LoVo (cell line): ENCODE measurements around the gene FAT3.
A peak's percentile ranks its signal among the peaks of the same experiment; 100 is the strongest.

Experiments used
- DNase-seq: peaks from one replicate; pipeline ENCODE4 v3.0.0-alpha.2; 2016; ENCODE audit warnings: low spot score

Gene FAT3

DNA sequence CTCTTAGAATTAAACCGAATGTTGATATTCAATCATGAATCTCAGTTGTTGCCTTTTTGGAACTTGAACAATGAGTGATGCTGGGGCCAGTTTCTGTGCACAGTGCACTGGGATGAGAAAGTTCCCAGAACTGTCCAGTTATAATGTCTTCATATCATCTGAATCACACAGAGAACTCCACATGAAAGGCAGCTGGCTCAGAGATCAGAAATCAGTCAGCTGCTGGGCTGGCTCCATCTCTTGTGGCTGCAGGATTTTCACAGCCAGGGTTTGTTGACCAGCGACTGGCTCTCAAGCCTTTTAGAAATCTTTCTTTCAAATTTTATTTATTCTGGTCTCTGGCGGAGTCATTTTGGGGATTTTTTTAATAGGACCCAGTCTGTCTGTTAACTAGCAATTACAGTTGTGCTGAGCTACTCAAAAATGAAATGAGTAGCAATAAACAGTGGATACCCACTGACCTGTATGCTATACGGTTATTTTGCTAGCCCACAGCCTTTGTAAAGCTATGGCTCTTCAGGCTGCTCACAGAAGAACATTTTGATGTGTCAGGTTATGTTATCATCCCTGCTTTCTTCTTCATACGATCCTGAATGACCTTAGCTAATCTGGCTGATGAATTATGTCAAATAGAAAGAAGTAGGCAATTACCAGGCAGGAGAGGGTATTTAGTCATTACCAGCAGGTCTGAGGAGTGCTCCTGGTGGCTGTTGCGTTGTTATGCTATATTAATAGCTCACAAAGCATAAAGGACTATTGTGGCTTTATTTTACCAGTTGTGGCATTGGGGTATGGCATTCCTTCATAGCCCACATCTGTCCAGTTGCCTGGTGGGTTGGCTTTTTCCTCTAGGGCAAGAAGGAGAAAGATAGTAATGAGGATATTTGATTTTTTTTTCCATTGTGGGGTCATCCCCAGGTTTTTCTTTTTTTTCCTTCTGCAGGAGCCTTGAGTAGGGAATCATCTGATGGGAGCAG lies 3.6 kb downstream of the FAT3 start:
- DNase-seq, result no peak

DNA sequence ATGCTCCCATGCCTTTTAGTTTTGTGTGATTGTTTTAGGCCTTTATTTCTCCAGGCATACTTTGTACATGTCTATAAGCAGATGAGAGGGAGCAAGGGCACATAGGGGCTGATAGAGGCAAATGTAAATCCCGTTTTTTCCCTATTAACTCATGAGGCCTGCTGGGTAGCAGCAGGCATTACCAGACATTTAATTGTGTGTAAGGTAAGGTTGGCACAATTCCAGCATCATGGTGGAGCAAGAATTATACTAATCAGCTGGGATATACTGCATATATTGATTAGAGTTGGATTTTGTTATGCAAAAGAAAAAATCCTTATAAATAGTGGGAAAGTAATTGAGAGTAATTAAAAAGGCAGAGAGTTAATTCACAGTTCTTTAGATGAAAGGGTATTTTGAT lies 12.2 kb downstream of the FAT3 start:
- no peak for DNase-seq

DNA sequence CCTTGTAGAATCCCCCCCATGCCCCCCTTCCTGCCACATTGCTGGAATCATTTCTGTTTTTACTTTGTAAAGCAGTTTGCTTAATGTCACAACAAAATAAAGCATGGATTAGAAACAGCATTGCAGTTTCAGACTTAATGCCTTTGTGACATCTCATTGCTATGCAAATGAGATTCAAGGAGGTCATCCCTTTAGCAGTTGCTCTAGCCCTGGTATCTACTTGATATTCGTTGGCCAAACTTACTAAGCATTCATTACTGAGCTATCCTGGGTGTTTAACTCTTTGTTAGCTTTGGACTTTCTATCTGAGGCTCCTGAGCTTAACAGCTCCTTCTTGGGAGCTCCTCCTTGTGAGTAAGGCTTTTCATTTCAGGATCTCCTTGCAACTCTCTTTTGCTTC lies 16.3 kb downstream of the FAT3 start:
- no peak for DNase-seq

DNA sequence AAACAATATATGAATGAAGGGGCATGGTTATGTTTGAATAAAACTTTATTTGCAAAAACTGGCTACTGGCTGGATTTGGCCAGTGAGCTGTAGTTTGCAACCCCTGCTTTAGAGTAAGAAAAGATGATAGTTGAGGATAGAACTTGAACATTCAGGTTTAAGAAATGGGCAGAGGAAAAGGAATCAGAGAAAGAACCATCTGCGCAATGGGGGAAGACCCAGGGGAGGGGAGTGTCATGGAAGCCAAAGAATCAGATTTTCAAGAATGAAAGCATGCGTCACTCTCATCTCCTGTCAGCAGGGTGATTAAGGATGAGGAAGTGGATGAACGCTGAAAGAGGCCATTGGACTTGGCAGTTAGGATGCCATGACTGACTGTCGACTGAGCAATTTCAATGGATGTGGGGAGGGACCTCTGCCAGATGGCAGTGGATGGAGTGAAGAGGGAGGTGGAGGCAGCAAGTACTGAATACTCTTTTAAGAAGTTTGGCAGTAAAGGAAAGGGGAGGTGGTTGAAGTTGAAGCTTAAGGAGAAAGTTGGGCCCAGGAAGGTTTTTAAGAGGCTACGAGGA lies 21.2 kb downstream of the FAT3 start:
- DNase-seq, result no peak

DNA sequence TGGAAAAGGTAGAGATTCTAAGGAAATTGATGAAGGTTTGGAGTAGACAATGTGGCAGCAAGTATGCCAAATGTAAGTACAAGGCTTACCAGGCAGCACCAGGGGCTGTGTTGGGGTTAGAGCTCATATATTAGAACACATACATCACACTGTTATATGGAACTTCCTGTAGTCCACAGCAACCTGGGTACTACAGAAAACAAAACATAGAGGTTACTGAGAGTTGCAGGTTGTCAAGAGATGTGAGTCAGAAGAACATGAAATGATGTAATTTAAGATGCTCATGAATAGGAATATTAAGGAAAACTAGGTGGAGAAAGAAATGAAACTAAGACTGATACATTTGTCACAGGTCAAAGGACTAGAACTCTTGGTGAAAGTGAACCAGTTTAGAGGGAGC lies 22.0 kb downstream of the FAT3 start:
- no peak for DNase-seq

DNA sequence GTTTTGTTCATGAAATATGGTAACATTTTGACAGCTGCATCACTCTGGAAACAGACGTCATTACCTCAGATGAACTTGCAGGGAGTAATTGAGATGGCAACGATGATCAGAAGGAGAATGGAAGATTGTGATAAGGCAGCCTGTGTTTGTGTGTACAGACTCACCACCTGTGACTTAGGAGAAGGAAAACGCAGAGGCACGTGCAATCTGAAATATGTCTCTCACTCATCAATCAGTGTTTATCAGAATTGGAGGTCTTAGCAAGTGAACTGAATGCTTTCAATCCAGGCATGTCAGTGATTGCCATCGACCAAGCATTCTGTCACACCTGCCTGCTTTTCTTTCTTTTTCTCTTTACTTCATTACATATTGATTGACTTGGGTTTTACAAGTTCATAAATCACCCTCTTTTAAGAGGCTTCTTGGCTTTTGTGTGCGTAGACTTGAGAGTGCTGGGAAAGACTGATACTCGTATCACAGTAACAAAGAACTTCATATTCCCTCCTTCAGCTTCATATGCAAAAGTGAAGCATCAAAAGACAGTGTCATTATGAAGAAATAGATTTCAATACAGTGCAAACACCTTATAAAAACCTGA lies 24.6 kb downstream of the FAT3 start:
- DNase-seq, result no peak

DNA sequence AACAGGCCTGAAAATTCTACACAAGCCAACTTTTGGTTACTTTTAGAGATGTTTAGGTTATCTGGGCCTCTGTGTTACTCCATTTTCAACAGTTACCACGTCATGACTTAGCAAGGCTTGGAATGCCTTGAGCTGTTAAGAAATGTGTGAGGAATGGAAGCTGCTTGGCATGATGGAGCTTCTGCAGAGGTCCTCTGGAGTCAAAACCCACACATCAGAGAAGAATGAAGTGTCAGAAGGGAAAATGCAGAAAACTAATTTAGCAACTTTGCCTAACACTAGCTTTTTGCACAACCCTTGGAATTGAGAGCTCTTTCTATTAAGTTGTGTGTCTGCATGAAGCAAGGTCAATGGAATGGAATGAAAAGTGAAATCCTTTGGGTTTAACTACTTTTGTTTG lies 27.4 kb downstream of the FAT3 start:
- no peak for DNase-seq

DNA sequence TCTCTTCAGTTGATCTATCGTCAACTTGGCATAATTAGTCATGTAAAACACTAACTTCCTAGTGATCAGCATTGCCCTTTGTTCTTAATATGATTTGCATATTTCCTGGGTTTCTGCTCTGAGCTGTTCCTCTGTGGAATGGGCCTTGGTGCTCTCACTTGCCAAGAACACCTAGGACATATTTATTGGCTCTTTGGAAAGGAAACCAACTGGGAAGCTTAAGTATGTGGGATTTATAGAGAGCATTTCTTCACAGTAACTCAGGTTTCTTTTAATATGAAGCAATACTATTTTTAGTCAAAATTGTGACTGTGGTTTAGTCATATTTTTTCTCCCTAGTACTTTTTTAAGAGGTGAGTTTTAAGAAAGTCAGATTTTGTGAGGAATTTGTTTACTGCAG lies 28.8 kb downstream of the FAT3 start:
- DNase-seq, result no peak

DNA sequence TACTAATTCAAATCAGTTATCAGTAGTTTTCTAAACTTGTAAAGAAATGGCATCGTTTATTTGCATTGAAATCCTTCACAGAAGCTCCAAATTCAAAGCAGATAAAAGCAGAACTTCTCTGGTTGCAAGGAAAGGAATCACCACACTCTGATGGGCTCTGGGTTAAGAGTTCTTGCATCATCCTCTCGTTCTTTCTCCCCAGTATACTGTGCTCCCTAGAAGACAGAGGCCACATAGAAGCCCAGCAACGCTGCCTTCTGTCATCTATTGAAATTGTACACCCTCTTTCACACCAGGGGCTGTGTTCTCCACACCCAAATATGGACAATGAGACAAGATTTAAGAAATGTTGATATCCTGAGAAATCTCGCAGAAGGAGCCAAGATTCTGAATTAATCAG lies 29.3 kb downstream of the FAT3 start:
- DNase-seq, result no peak

DNA sequence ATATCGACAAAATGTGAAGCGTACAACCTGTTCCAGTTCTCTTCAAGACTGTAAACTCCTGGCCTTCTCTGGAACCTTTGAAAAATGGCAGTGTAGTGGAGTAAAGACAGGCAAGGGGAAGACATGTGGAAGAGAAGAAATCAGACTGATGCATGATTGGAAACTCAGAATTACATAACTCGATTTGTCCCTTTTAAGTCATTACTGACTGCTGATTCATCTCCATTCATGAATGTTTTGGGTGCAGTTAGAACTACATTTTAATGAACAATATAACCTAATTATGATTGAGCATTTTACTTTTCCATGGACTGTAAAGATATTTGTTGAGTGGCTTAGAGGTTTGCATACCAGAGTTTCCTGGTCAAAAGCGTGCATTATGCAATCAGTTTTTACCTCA lies 32.9 kb downstream of the FAT3 start:
- DNase-seq, result no peak

DNA sequence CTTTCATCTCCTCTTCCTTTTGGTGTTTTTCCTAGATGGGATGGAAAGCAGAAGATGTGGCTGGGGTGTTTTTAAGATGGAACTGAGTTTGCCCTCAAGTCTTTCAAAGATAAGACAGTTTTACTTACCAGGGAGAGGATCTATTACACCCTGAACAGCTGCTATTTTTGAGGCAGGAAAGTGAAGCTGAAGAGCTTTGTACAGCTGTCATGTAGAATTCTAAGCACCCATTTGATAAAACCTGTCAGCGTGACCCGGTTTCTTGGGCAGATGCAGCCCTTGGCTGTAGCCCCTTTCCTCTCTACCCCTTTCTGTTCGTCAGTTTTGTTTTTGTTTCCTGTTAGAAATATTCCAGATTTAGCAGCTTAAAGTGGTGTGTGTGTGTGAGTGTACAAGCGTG lies 35.2 kb downstream of the FAT3 start:
- no peak for DNase-seq

DNA sequence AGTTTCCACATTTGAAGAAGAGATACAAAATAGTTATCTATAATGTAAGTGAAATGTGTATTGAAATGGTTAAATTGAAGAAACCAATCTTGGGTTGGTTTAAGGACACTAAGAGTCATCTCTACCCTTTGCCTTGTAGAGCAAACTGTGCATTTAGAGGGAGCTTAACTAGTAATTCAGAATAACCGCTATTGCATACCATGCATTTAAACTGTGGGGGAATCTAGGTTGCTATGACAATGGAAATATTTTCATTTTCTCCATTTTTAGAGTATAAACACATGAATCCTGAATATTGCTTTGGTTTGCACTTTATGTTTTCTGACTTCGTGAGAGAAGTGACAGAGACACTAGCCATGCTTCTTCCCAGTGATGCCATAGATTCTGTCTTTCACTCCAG lies 39.7 kb downstream of the FAT3 start:
- no peak for DNase-seq

DNA sequence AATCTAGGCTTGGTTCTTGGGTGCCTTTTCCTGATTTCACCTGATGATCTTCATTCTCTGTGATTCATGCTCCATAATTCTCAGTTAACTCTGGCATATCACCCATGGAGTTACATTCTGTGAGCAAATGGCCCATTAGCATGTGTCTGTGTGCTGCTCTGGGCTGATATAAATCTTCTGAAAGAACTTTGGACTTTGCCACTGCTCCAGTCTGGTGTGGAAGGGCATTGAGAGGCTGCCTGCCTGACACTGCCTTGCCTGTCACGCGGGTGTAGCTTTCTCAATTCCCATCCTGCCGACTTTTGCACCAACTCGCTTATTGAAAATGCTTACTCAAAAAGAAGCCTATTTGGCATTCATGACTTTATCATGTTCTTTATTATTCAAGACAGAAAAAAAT lies 42.2 kb downstream of the FAT3 start:
- no peak for DNase-seq

DNA sequence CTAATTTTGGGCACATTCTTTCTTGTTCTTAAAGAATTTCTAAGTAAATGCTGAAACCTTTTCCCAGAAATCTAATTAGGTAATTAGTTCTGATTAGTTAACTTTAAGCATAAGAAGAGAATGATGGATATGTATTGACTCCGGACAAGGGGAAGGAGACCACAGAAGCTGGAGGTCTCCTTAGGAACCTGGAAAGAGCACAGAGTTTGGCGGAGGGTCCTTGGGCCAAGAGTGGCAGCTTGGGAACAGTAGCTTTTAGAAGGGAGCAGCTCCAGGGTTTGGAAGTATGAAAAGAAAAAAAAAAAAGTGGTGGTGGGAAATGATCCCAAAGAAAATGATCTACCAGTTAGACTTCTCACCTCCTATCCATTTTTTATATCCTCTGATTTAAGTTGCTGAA lies 42.7 kb downstream of the FAT3 start:
- no peak for DNase-seq

DNA sequence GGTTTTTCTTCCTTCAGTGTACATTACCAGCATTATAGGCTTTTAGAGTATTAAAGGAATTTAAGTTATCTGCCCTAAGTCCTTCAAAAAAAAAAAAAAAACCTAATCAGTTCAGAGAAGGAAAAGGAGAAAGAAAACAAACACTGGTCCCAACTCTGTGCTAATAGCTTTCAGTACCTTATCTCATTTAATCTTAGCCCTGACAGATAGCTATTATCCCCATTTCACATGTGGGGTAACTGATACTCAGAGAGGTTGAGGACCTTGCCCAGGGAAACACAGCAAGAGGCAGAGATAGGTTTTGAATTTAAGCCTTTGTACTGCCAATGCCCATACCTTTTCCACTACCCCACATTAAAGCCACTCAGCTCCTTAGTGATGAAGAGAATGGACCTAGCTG lies 43.4 kb downstream of the FAT3 start:
- DNase-seq, result no peak

DNA sequence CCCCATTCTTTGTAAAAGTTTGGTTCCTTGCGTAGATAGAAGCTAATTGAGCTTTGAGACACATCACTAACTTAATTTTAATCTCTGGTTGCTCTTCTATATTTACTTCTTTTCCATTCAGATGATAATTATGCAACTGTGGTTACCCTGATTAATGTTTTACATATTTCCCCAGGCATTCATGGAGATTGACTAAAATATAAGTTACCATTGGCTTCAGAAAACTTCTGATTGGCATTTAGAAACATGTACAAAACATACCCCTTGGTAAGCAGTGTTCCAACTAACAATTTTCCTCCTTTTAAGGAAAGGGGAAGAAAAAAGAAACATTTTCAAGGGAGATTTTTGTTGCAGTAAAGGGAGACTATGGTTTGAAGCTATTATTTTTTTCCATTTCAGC lies 43.9 kb downstream of the FAT3 start:
- DNase-seq, result no peak

DNA sequence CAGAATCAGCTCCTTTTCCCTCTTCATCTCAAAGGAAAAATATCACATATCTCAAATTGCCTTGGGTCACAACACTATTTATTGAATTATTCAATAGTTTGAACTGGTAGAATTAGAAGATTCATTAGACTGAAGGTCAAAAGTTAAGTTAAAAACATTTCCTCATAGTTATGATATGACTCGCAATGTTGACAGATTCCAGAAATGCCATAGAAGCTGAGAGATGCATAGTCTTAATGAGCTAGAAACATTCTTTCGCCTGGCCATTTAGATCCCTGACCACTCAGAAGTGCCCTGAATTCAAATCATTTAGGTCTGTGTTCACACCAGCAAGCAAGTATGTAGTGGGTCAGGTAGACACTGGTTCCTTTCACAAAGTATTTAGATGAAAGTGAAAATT lies 44.4 kb downstream of the FAT3 start:
- peak; percentile 52 for DNase-seq

DNA sequence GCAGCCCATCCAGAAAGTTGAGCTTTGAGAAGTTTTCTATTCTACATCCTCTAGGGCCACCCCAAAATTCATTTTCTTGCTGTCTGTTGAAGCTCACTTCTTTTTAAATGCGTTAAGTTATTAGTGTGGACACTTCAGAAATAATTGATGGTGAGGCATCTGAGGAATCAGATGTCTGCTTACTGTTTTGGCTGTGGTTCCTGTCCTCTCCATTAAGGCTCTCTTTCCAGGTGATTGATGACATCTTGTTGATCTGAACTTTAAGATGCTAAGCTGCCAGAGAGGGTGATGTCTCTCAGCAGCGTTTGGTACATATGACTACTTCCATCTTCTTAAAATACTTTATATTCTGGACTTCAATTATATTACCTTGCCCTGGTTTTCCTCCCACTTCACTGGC lies 45.2 kb downstream of the FAT3 start:
- DNase-seq, result no peak

DNA sequence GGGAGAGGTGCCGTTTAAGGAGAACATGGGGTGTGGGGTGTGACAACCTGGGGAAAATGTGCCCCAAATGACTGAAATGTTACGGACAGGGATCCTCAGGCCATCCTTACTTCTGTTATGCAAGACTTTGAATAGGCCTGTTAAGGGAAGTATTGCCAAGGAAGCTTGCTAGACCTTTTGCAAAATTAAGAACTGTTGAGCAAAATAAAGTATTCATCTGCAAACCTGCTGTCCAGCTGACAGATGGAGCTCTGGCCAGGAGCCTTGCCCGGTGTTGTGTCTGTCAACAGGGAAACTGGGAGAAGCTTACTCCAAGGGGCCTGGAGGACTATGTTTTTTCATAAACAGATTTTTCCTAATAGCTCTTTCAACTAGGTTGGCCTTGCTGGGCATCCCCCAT lies 48.0 kb downstream of the FAT3 start:
- no peak for DNase-seq
